Amniotic epithelial cell (primary cell): ENCODE data around the gene BRK1.
A peak's percentile ranks its signal among the peaks of the same experiment; 100 is the strongest.
"Not testable (repeated sequence)": the region's sequence is repeated elsewhere in the genome, so short reads cannot be mapped to it uniquely, and the experiment has no call there.

Experiments
- DNase-seq: peaks from one replicate; pipeline ENCODE4 v3.0.0-alpha.2; 2010; ENCODE audit warnings: low read depth

BRK1 gene

DNA sequence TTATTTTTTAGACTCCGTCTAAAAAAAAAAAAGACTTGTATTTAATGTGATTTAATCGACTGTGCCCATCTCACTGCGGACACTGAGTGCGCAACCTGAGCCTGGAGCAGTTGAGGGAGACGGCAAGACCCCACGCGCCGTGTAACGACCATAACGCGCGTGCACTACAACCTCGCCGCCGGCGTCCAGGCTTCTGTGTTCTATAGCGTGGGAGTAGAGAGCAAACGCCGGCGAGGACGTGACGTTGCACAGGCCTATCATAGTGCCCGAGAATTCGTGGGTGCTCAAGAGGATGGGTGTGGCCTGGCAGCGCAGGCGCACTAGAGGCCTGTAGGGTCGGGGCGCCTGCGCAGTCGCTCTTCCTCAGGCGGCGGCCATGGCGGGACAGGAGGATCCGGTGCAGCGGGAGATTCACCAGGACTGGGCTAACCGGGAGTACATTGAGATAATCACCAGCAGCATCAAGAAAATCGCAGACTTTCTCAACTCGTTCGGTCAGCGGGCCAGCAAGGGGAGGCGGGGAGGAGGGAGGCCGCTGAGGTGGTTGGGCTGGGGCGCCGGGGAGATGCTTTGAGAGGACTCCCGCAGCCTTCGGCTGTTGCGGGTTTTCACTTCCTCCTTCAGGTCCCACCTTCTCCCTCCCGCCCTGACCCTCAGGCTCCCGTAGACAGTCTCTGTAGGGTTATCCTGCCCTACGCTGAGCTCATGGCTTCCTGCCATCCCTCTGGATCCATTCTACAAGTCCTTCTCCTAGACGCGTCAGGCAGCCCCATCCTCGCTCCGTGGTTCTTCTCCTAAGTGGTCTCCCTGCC is at the start of gene BRK1:
TSS of gene BRK1 (plus strand) at position 350 of the 812 bp plus-strand sequence. CDS start at position 377, 27 bp downstream.
- peak; percentile 94 for DNase-seq

DNA sequence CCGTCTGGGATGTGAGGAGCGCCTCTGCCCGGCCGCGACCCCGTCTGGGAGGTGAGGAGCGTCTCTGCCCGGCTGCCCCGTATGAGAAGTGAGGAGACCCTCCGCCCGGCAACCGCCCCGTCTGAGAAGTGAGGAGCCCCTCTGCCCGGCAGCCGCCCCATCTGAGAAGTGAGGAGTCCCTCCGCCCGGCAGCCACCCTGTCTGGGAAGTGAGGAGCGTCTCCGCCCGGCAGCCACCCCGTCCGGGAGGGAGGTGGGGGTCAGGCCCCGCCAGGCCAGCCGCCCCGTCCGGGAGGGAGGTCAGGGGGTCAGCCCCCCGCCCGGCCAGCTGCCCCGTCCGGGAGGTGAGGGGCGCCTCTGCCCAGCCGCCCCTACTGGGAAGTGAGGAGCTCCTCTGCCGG is 45.4 kb upstream of the BRK1 start:
- DNase-seq, result not testable (repeated sequence)

DNA sequence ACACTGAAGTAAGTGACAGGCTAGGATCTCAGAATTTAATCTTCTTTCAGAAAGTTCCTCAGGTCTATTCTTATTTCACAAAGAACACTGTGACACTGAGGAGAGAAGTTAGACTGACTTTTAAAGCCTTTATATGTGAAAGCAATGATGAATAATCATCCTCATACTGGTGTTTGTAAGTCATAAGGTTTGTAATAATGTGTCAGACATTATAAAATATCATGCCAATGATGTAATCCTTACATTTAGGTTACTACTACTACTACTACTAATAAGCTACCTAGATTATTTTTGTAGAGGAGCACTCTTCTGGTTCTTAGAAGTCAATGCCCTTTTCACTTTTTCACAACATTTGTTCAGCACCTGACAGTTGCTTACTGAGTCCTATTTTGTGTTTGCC is 40.8 kb upstream of the BRK1 start:
- peak; percentile 60 for DNase-seq

GRCh38 chr3:10081871-10082270 is 33.6 kb upstream of the BRK1 start:
- DNase-seq, result no peak

GRCh38 chr3:10085738-10086137 is 29.7 kb upstream of the BRK1 start:
- DNase-seq, result no peak

DNA sequence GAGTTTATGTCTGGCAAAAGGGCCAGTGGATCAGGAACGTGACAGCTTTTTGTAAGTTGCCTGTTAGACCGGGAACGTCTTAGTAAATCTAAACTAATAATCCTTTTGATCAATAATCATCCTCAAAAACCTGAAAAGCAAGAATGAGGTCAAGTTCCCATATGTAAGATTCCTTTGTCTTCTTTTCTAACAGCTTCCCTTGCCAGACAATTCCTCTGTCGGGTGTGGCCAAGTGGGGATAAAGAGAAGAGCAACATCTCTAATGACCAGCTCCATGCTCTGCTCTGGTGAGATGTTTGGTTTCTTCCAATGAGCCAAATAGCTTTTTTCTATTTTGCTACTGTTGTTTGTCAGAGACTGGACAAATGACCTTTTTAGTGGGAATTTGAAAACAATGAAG is 27.2 kb upstream of the BRK1 start:
- DNase-seq, result no peak

DNA sequence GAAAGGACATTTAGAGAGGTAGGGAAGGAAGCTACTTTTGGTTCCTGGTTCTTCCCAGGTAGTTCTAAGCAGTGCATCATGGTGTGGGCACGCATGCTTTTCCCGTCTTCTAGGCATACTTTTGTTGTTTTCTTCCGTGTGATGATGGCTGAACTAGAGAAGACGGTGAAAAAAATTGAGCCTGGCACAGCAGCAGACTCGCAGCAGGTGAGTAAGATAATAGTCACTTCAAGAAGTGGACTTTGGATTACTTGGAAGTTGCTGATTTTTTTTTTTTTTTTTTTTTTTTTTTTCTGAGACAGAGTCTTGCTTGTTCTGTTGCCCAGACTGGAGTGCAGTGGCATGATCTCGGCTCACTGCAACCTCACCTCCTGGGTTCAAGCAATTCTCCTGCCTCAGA is 25.3 kb upstream of the BRK1 start:
- DNase-seq, result no peak

DNA sequence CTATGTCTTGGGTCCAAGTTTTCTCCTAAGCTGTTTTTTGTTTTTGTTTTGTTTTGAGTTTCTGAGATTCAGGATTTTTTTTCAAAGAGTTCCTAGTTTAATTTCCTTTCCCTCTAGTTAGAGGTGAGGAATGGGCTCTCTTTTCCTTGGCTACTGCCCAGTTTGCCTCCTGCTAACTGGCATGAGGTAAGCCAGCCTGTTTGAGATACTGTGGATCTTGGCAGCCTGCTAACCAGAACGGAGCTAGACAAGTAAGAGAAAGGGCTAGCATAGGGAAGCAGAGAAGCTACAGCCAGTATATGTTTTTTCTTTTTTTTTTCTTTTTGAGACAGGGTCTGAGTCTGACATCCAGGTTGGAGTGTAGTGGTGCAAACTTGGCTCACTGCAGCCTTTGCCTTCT is 24.7 kb upstream of the BRK1 start:
- DNase-seq, result not testable (repeated sequence)

- not testable (repeated sequence) for DNase-seq
These were observed 24.1 kb upstream of the BRK1 start for GRCh38 chr3:10091387-10091786.

DNA sequence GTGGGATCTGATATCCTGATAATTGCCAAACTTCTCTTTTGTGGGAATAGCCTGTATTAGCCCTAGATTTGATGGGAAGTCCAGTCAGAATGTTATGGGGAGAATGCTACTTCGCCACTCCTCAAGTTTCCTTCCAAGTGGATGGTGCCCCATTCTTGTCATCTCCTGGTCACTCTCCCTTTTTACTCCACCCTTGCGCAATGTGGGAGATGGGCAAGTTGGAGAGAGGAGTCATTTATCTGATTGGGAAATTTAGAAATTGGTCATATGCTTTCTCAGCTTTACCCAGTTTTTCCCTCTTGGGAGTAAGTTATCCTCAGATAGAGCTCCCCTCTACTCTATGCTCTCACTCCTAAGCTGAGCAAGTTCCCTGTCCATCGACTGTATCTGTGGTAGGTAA is 21.8 kb upstream of the BRK1 start:
- DNase-seq, result no peak

DNA sequence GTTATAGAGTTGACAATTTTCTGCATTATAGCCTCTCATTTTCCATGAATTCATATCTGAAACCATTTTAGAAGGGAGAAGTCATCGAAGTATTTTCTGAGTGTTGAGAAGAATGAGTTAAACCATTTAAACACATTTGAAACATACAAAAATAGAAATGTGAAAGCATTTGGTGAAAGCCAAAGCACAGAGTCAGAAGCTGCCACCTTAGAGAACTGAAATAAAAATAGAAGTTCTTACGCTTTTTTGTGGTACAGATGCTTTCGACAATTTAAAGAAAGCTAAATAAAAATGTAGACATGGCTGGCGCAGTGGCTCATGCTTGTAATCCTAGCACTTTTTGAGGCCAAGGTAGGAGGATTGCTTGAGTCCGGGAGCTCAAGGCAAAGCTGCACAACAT is 16.4 kb upstream of the BRK1 start:
- DNase-seq, result no peak

DNA sequence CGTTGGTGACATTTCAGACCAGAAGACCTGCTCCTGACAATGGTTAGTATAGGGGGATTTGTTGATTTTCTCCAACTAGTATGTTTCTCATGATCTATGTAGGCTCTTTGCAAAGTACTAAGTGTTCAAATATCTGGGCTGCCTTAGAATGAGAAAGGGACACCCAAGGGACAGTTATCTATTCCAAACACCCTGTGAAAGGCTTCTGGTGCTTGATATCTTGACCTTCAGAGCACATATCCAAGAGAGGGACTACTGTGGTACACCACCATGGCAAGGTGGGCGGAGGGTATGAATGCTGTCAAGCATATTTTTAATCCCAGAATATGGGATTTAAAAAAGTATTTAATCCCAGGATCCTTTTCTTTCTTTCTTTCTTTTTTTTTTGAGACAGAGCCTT is 8.6 kb upstream of the BRK1 start:
- no peak for DNase-seq

DNA sequence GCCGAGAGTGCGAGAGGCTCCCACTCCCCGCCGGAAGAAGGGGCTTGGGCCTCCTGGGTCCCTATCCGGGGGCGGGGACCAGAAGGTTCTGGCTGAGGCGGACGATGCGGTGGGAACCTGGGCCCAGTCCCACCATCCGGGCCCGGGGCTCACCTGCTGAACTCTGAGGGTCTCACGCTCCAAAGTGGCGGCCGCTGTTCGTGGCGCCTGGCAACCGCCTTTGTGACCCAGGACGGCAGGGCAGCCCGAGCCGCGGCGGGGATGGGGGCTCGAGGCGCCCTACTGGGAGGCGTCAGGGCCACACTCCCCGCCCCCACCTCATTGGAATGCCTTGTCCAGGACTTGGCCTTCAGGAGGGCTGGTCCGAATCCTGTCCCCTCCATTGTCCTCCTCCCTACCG is 7.4 kb upstream of the BRK1 start, which contains the start of gene FANCD2OS:
TSS of gene FANCD2OS (minus strand) at position 165 of the 400 bp plus-strand sequence. CDS start 3,481 bp downstream, outside the sequence.
- no peak for DNase-seq

DNA sequence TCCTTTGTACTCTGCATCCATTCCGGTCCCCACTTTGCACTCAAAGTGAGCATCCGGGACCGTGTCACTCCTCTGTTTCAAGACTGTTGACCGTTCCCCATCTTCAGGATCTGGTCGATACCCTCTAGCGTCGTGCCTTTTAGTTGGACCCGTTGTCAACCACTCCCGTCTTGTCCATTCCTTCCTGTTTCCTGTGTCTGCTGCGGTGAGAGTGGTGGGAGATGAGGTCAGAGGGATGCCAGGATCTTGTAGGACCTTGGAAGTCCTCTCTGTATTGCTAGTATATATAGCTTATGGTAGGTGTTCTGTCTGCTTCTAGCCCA is 624 bp downstream of the BRK1 start:
- peak; percentile 52 for DNase-seq

GRCh38 chr3:10116928-10117327 is 1.5 kb downstream of the BRK1 start:
- DNase-seq, result no peak

- DNase-seq, result no peak
These were observed 3.9 kb downstream of the BRK1 start for GRCh38 chr3:10119376-10119775.

GRCh38 chr3:10121064-10121463 is 5.6 kb downstream of the BRK1 start:
- no peak for DNase-seq

- peak; percentile 10 for DNase-seq
These were observed 7.2 kb downstream of the BRK1 start for GRCh38 chr3:10122724-10123123.

- not testable (repeated sequence) for DNase-seq
These were observed 20.4 kb downstream of the BRK1 start for GRCh38 chr3:10135872-10136271.

DNA sequence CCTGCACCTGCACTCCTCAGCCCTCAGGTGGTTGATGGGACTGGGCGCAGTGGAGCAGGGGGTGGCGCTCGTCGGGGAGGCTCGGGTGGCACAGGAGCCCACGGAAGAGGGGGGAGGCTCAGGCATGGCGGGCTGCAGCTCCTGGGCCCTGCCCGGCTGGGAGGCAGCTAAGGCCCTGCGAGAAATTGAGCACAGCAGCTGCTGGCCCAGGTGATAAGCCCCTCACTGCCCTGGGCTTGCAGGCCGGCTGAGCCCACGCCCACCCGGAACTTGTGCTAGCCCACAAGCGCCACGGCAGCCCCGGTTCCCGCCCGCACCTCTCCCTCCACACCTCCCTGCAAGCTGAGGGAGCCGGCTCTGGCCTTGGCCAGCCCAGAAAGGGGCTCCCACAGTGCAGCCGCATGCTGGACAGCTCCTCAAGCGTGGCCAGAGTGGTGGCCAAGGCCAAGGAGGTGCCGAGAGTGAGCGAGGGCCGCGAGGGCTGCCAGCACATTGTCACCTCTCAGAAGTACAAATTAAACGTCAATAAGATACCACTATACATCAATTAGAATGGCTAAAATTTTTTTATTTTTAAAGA is 21.0 kb downstream of the BRK1 start:
- no peak for DNase-seq

DNA sequence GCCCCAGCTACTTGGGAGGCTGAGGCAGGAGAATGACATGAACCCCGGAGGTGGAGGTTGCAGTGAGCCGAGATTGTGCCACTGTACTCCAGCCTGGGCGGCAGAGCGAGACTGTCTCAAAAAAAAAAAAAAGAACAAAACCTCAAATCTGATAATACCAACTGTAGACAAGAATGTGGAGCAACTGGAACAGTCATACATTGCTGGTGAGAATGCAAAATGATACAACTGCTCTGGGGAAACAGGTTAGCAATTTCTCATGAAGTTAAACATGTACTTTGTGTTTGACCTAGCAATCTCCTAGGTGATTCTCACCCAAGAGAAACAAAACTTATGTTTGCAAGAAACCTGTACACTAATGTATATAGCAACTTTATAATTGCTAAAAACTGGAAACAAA is 21.7 kb downstream of the BRK1 start:
- DNase-seq, result peak; percentile 74

- no peak for DNase-seq
These were observed 25.6 kb downstream of the BRK1 start for GRCh38 chr3:10140996-10141546.
